K562 (cell line): ENCODE data around the gene AS3MT. TPM values are rescaled to one million over a fixed set of nuclear protein-coding genes. Genes with fewer than 3 reads are reported as not detected.

ENCODE experiments used
- CREM ChIP-seq: IDR thresholded peaks from 2 replicates; pipeline ENCODE4 v1.6.1; 2014; ENCODE audit warnings: antibody characterized with exemption, low read depth
- DIDO1 ChIP-seq: fragments of 450-650 bp; IDR thresholded peaks from 2 replicates; pipeline ENCODE4 v1.6.1; 2016; ENCODE audit warnings: low read depth, missing biosample characterization, missing genetic modification characterization
- GABPB1 ChIP-seq: sonication (generic); formaldehyde crosslinking; IDR thresholded peaks from 2 replicates; pipeline ENCODE4 v1.8.0; 2022; ENCODE audit warnings: mild to moderate bottlenecking, missing genetic modification reagents
- HDAC2 ChIP-seq: fragments of 450-650 bp; IDR thresholded peaks from 2 replicates; pipeline ENCODE4 v1.6.1; 2016; ENCODE audit warnings: mild to moderate bottlenecking
- HLTF ChIP-seq: fragments of 450-650 bp; IDR thresholded peaks from 2 replicates; pipeline ENCODE4 v1.6.1; 2016
- IFI16 ChIP-seq: fragments of 250-450 bp; sonication (Bioruptor Pico); IDR thresholded peaks from 2 replicates; pipeline ENCODE4 v2.1.2; 2022; ENCODE audit warnings: mild to moderate bottlenecking, inconsistent platforms
- KLF16 ChIP-seq: IDR thresholded peaks from 2 replicates; pipeline ENCODE4 v1.6.1; 2016; ENCODE audit warnings: antibody characterized with exemption
- NCOA2 ChIP-seq, 2 experiments: fragments of 450-650 bp; IDR thresholded peaks; 2 replicates each; pipeline ENCODE4 v1.6.1; 2018; ENCODE audit warnings: mild to moderate bottlenecking in 2 of 2, moderate library complexity in 1 of 2; ENCODE audit not compliant: partially characterized antibody in 2 of 2
- PBX2 ChIP-seq, 2 experiments: IDR thresholded peaks in 1 of 2; conservative IDR thresholded peaks in 1 of 2; 2 replicates each; pipeline ENCODE4 v1.6.1; 2016; ENCODE audit warnings: low read depth in 2 of 2, mild to moderate bottlenecking in 1 of 2, missing compliant biosample characterization in 1 of 2, missing genetic modification characterization in 1 of 2, moderate library complexity in 1 of 2
- RAD51 ChIP-seq: fragments of 450-650 bp; IDR thresholded peaks from 2 replicates; pipeline ENCODE4 v1.7.1; 2016; ENCODE audit warnings: low read depth, mild to moderate bottlenecking, borderline replicate concordance
- RBM39 ChIP-seq: fragments of 200-400 bp; formaldehyde crosslinking; optimal IDR thresholded peaks from 2 replicates; pipeline ENCODE3; 2018; ENCODE audit warnings: low read depth, low read length
- SMARCA4 ChIP-seq: fragments of 450-650 bp; IDR thresholded peaks from 2 replicates; pipeline ENCODE4 v1.6.1; 2016
- TAF15 ChIP-seq: fragments of 200-400 bp; formaldehyde crosslinking; IDR thresholded peaks from 2 replicates; pipeline ENCODE4 v1.6.1; 2017; ENCODE audit warnings: mild to moderate bottlenecking, low read depth, low read length, moderate library complexity
- TFE3 ChIP-seq: fragments of 450-650 bp; formaldehyde crosslinking; IDR thresholded peaks from 2 replicates; pipeline ENCODE4 v1.4.0; 2020; ENCODE audit warnings: mild to moderate bottlenecking, mixed read lengths
- ZBTB17 ChIP-seq: fragments of 450-650 bp; formaldehyde crosslinking; IDR thresholded peaks from 2 replicates; pipeline ENCODE4 v1.4.0; 2020; ENCODE audit warnings: mild to moderate bottlenecking
- ZMIZ1 ChIP-seq, 2 experiments: fragments of 150-350 bp in 1 of 2; IDR thresholded peaks; 2 replicates each; pipeline ENCODE4 v1.6.1; 2012 to 2016; ENCODE audit warnings: low read depth in 2 of 2, low read length in 2 of 2, mild to moderate bottlenecking in 1 of 2, moderate library complexity in 1 of 2
- ZNF224 ChIP-seq: sonication (generic); formaldehyde crosslinking; IDR thresholded peaks from 2 replicates; pipeline ENCODE4 v1.8.0; 2022; ENCODE audit warnings: mild to moderate bottlenecking, missing genetic modification reagents
- ZNF512 ChIP-seq: IDR thresholded peaks from 2 replicates; pipeline ENCODE4 v1.6.1; 2016; ENCODE audit warnings: missing genetic modification characterization, missing compliant biosample characterization
- ZNF586 ChIP-seq: fragments of 450-650 bp; formaldehyde crosslinking; conservative IDR thresholded peaks from 2 replicates; pipeline ENCODE4 v1.4.0; 2020; ENCODE audit warnings: mild to moderate bottlenecking, moderate library complexity
- polyA plus RNA-seq, 8 experiments: library from polyadenylated mRNA; depleted of rRNA in 4 of 8; stranded (reverse) in 5 of 8; unstranded in 3 of 8; fragments of >200 nt; fragmentation: Nextera tagmentation in 2 of 8; fragmentation: Illumina TruSeq in 1 of 8; extraction: Ambion mirVana in 2 of 8; extraction: Trizol in 1 of 8; gene quantifications; 2 replicates each; pipeline versions ENCODE4 v1.2.1 to v1.2.3, GENCODE V29; 2011 to 2014; ENCODE audit warnings: inconsistent platforms in 1 of 8, missing spikeins in 1 of 8
- total RNA-seq, 7 experiments: library from RNA; depleted of rRNA in 6 of 7; stranded (reverse); fragments of >200 nt in 6 of 7; fragmentation: Illumina TruSeq in 2 of 7; extraction: Trizol in 2 of 7; gene quantifications; 2 replicates each; pipeline versions ENCODE4 v1.2.1 to v1.2.3, GENCODE V29; 2011 to 2021; ENCODE audit warnings: low replicate concordance in 1 of 7

Gene AS3MT
- total and polyA plus RNA-seq, 9 of the 15 experiments (the other 6 are each of a cell fraction or from before 2014, with no cell fraction given), result 0.04 to 0.33 (median 0.19) TPM; not detected in 2

GRCh38 chr10:102927311-102928010 is 58.2 kb downstream of the AS3MT start (continued):
- TF ChIP-seq RAD51 (no peak), ZBTB17 (CRISPR knock-in tag) (no peak), KLF16 (no peak), TAF15 (no peak), TFE3 (CRISPR knock-in tag) (no peak), NCOA2 (IDR thresholded peaks at IDR 0.05; ENCODE audit: partially characterized antibody in 2 of 2) (no peak), ZNF512 (no peak), PBX2 (CRISPR knock-in tag; IDR thresholded peaks at IDR 0.05; ENCODE audit: low read depth) (no peak), PBX2 (tag; conservative IDR thresholded peaks at IDR 0.05; ENCODE audit: low read depth) (0 out of 2 replicates have a peak, but pooled peaks have one; percentile 9), CREM (peak; percentile 71), HDAC2 (0 out of 2 replicates have a peak, but pooled peaks have one; percentile 22), HLTF (no peak), DIDO1 (tag) (no peak), SMARCA4 (peak; percentile 33; the same call in 1 of the 2 replicates), ZNF224 (CRISPR knock-in tag) (no peak), IFI16 (CRISPR knock-in tag) (no peak), RBM39 (no peak), ZMIZ1 (IDR thresholded peaks at IDR 0.05; ENCODE audit: low read depth in 2 of 2, low read length in 2 of 2) (no peak), GABPB1 (no peak), ZNF586 (CRISPR knock-in tag) (no peak)
